C4-2B (cell line): ENCODE measurements around the gene GTF2IRD1.

Experiments used
- H3K27ac ChIP-seq: fragments of 450-650 bp; 2 replicates; pipeline ENCODE4 v1.5.1; 2017
- CTCF ChIP-seq: fragments of 450-650 bp; conservative IDR thresholded peaks from 2 replicates; pipeline ENCODE4 v1.5.1; 2017; ENCODE audit warnings: mild to moderate bottlenecking
- ZFX ChIP-seq: fragments of 450-650 bp; IDR thresholded peaks from 2 replicates; pipeline ENCODE4 v1.6.1; 2017

The GTF2IRD1 gene

GRCh38 chr7:74612015-74612829 is 158.5 kb downstream of the GTF2IRD1 start:
- TF ChIP-seq CTCF (no peak), ZFX (no peak)
- H3K27ac ChIP-seq, result no peak overlapping the region

- H3K27ac ChIP-seq, result no peak overlapping the region
- TF ChIP-seq ZFX, result no peak
- no peak for TF ChIP-seq CTCF
These were observed 162.5 kb downstream of the GTF2IRD1 start for GRCh38 chr7:74615933-74616780.

- no peak overlapping the region for H3K27ac ChIP-seq
- no peak for TF ChIP-seq ZFX
- TF ChIP-seq CTCF, result no peak
These were observed 163.6 kb downstream of the GTF2IRD1 start for GRCh38 chr7:74617180-74617744.

- H3K27ac ChIP-seq, result no peak overlapping the region
These were observed 165.6 kb downstream of the GTF2IRD1 start for GRCh38 chr7:74619235-74619860.

GRCh38 chr7:74622228-74622749 is 168.6 kb downstream of the GTF2IRD1 start:
- TF ChIP-seq ZFX, result no peak
- TF ChIP-seq CTCF, result no peak
- H3K27ac ChIP-seq, result no peak overlapping the region

More at GRCh38 chr7:74619235-74619860, 165.6 kb downstream of the GTF2IRD1 start:
- no peak for TF ChIP-seq CTCF
- TF ChIP-seq ZFX, result no peak

GRCh38 chr7:74623135-74623534 is 169.4 kb downstream of the GTF2IRD1 start:
- TF ChIP-seq ZFX (no peak), CTCF (no peak)
- H3K27ac ChIP-seq, result no peak overlapping the region
